T-helper 1 cell treated with Interleukin-12 subunit alpha and Interleukin-12 subunit beta and Interleukin-4 antibody, amounts not matched to agents 30 μg/mL and 1 μg/mL, for 36 hours (primary cell): ENCODE data around the gene FOXJ1.

Experiments used
- H3K27ac Mint-ChIP-seq: one replicate; pipeline ENCODE4 v1.8.0; 2021; ENCODE audit warnings: mild to moderate bottlenecking, mixed read lengths
- H3K27me3 Mint-ChIP-seq: one replicate; pipeline ENCODE4 v1.8.0; 2021; ENCODE audit warnings: low read depth, mixed read lengths
- H3K36me3 Mint-ChIP-seq: one replicate; pipeline ENCODE4 v1.8.0; 2021; ENCODE audit warnings: low read depth, mixed read lengths
- H3K4me1 Mint-ChIP-seq: one replicate; pipeline ENCODE4 v1.8.0; 2021; ENCODE audit warnings: low read depth, mixed read lengths
- H3K4me3 Mint-ChIP-seq: one replicate; pipeline ENCODE4 v1.8.0; 2021; ENCODE audit warnings: mild to moderate bottlenecking, moderate library complexity, mixed read lengths
- H3K9me3 Mint-ChIP-seq: one replicate; pipeline ENCODE4 v1.8.0; 2021; ENCODE audit warnings: mixed read lengths

The FOXJ1 gene

DNA sequence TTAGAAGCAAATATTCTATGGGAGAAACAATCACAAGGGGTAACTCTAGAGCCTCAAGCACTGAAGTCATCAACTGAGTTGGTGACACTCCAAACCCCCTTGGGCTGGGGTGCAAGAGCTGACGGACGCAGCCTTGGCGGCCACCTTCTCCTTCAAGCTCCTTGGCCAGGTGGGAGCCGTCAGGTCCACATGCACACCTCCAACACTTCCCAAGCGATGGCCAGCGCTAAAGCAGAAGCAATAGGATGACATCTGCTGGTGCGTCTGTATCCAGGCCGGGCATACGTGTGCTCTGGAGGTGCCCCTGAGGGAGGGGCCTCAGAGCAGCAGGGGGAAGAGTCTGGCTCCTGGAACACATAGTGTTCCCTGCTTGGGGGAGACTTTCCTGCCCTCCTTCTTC is 12.2 kb upstream of the FOXJ1 start:
- no peak overlapping the region for H3K27ac Mint-ChIP-seq

GRCh38 chr17:76152591-76152990 is 11.5 kb upstream of the FOXJ1 start:
- Mint-ChIP-seq H3K27me3 (no peaks in the 10 kb centered on the region), H3K9me3 (no peaks in the 10 kb centered on the region), H3K27ac (peak overlapping the region; percentile 69), H3K4me1 (peaks cover 24% of the 10 kb centered on the region), H3K4me3 (no peak overlapping the region), H3K36me3 (peaks cover 56% of the 10 kb centered on the region)

More for the DNA sequence above, 12.2 kb upstream of the FOXJ1 start:
- Mint-ChIP-seq H3K4me3 (no peak overlapping the region), H3K4me1 (peaks cover 24% of the 10 kb centered on the region), H3K36me3 (peaks cover 62% of the 10 kb centered on the region), H3K9me3 (no peaks in the 10 kb centered on the region), H3K27me3 (no peaks in the 10 kb centered on the region)

- Mint-ChIP-seq H3K36me3 (peaks cover 56% of the 10 kb centered on the region), H3K4me3 (no peak overlapping the region), H3K4me1 (peaks cover 24% of the 10 kb centered on the region)
Observed at GRCh38 chr17:76151896-76152454, 10.9 kb upstream of the FOXJ1 start.

GRCh38 chr17:76150712-76151622 is 9.9 kb upstream of the FOXJ1 start:
- no peak overlapping the region for H3K4me3 Mint-ChIP-seq
- no peaks in the 10 kb centered on the region for H3K9me3 Mint-ChIP-seq
- no peaks in the 10 kb centered on the region for H3K27me3 Mint-ChIP-seq
- H3K36me3 Mint-ChIP-seq = peaks cover 51% of the 10 kb centered on the region
- no peak overlapping the region for H3K27ac Mint-ChIP-seq
- peaks cover 27% of the 10 kb centered on the region for H3K4me1 Mint-ChIP-seq

More at GRCh38 chr17:76151896-76152454, 10.9 kb upstream of the FOXJ1 start:
- Mint-ChIP-seq H3K27ac (peak overlapping the region; percentile 69), H3K9me3 (no peaks in the 10 kb centered on the region), H3K27me3 (no peaks in the 10 kb centered on the region)

DNA sequence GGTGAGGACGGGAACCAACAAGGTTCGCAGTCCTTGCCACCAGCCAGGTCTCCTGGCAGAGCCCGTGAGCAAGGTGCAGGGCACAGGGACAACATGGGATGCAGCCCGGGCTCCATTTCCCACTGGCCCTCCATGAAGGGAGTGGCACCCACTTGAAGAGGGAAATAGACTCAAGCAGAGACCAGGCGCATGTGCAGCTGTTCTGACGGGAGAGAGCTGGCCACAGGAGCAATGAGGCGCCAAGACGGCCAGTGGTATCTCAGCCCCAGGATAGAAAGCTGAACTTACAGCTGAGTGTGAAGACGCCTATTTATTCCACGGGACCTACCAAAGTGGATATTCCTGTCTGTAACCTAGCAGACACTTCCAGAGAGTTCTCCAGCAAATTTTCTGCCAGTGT is 8.2 kb upstream of the FOXJ1 start:
- Mint-ChIP-seq H3K27me3 (no peaks in the 10 kb centered on the region), H3K27ac (no peak overlapping the region), H3K4me3 (no peak overlapping the region), H3K9me3 (no peaks in the 10 kb centered on the region), H3K36me3 (peaks cover 58% of the 10 kb centered on the region), H3K4me1 (peaks cover 40% of the 10 kb centered on the region)

DNA sequence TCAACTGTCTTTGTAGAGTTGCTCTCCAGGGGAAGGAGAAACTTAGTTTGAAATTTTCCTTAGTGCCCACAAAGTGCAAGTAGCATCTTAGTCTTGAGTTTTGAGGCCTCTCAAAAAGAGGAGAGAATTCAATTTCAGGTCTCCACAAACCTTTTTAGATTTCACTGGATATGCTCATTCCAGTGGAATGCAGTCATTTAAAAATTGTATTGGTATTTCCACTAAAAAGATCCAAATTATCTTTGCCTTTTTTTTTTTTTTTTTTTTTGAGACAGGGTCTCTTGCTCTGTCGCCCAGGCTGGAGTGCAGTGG is 6.9 kb upstream of the FOXJ1 start:
- peaks cover 41% of the 10 kb centered on the region for H3K4me1 Mint-ChIP-seq
- H3K9me3 Mint-ChIP-seq = no peaks in the 10 kb centered on the region
- no peak overlapping the region for H3K4me3 Mint-ChIP-seq
- H3K27me3 Mint-ChIP-seq = no peaks in the 10 kb centered on the region
- no peak overlapping the region for H3K27ac Mint-ChIP-seq
- peaks cover 57% of the 10 kb centered on the region for H3K36me3 Mint-ChIP-seq

GRCh38 chr17:76147211-76148014 is 6.4 kb upstream of the FOXJ1 start:
- Mint-ChIP-seq H3K4me1 (peaks cover 45% of the 10 kb centered on the region), H3K36me3 (peaks cover 55% of the 10 kb centered on the region)

GRCh38 chr17:76146053-76146851 is 5.2 kb upstream of the FOXJ1 start:
- Mint-ChIP-seq H3K36me3 (peaks cover 44% of the 10 kb centered on the region), H3K4me1 (peaks cover 39% of the 10 kb centered on the region), H3K9me3 (no peaks in the 10 kb centered on the region), H3K4me3 (peak overlapping the region; percentile 39), H3K27ac (peak overlapping the region; percentile 91), H3K27me3 (no peaks in the 10 kb centered on the region)

More at GRCh38 chr17:76147211-76148014, 6.4 kb upstream of the FOXJ1 start:
- Mint-ChIP-seq H3K4me3 (no peak overlapping the region), H3K27me3 (no peaks in the 10 kb centered on the region), H3K9me3 (no peaks in the 10 kb centered on the region), H3K27ac (peak overlapping the region; percentile 26)

DNA sequence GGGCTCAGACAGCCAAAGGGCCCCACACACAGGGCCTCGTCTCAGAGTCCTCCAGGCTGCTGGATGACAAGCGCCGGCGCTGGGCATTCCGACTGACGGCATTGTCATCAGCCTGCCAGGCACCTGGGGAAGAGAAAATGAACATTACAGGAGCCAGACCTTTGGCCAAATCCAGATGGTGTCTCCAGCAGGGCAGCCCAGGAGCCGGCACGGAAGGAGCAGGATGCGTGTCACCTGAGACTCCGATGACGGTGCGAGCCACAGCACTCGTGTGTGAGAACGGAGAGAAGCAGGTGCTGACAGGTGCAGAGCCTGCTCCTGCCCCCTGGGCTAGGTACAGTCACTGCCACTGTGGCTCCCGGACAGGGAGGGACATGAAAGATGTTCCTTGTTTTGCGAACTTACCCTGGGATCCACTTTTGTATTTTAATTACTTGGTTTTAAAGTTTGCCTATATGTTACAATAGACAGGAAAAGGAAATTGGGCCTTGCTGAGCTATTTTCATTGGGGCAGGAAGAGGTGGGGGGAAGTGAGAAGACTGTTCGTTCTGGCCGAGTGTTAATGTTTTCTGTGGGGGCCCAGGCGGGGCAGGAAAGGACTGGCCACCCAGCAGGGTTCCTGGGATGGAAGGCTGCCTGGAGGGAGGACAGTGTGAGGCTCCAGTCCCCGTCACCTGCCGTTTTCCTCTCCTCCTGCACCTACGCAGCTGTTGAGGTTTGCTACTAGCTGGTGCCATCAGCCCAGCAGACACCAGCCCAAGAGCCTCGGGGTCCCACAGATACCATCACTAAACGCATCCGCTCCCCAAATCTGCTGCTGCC is 4.4 kb upstream of the FOXJ1 start:
- Mint-ChIP-seq H3K36me3 (peaks cover 39% of the 10 kb centered on the region), H3K27me3 (peaks cover 3% of the 10 kb centered on the region), H3K27ac (peak overlapping the region; percentile 91), H3K4me3 (peak overlapping the region; percentile 39), H3K4me1 (peaks cover 39% of the 10 kb centered on the region), H3K9me3 (no peaks in the 10 kb centered on the region)

DNA sequence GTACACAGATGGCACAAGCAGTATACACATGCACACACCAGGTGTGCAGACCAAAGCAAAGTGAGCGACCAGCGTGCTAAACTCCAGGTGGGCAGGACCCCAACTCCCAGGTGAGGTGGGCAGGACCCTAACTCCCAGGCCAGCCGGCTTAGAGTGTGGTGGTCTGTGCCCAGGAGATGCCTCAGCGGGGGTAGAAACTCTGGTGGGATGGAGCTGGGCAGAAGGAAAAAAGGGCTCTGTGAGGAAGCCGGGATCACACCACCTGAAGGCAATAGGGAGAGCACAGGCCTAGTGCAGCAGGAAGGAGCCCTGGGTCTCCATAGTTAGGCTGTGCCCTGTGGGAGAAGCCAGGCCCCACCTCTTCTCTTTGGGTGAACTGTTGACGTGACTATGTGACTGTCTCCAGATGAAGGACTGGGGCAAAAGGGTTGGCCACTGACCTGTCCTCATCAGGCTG is 1.6 kb upstream of the FOXJ1 start:
- Mint-ChIP-seq H3K4me3 (peak overlapping the region; percentile 55), H3K27ac (peak overlapping the region; percentile 87), H3K4me1 (peaks cover 41% of the 10 kb centered on the region), H3K9me3 (no peaks in the 10 kb centered on the region), H3K27me3 (peaks cover 16% of the 10 kb centered on the region), H3K36me3 (peaks cover 26% of the 10 kb centered on the region)

GRCh38 chr17:76142039-76142584 is 1.1 kb upstream of the FOXJ1 start:
- no peaks in the 10 kb centered on the region for H3K9me3 Mint-ChIP-seq
- H3K27ac Mint-ChIP-seq = peak overlapping the region; percentile 87
- H3K36me3 Mint-ChIP-seq = peaks cover 22% of the 10 kb centered on the region
- peaks cover 16% of the 10 kb centered on the region for H3K27me3 Mint-ChIP-seq
- peak overlapping the region; percentile 65 for H3K4me3 Mint-ChIP-seq
- peaks cover 41% of the 10 kb centered on the region for H3K4me1 Mint-ChIP-seq

DNA sequence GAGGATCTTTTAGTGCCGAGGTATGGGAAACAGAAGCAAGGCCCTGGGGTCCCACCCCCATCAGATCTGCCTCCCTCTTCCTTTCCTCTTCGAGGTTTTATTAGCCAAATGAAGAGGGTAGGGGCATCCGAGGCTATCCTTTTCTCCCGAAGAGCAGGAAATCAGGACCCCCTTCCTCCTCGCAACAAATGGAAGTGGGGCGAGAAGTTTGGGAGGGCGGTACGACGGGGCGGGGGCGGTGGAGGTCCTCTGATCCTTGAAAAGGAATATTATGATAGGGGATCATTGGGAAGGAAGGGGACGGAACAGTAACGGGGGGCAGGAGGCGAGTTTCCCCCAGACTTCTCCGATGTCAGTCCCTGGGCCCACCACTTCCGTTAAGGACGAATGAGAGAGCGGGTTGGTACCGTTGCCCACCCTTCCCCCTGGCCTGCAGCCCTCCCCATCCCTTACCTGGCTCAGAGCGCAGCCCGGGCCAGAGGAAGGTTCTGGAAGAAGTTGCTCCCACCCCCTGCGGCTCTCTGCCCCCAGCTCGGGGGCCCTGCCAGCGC is 309 bp downstream of the FOXJ1 start:
- peaks cover 16% of the 10 kb centered on the region for H3K27me3 Mint-ChIP-seq
- H3K4me1 Mint-ChIP-seq = peaks cover 37% of the 10 kb centered on the region
- H3K4me3 Mint-ChIP-seq = peak overlapping the region; percentile 14
- peaks cover 18% of the 10 kb centered on the region for H3K36me3 Mint-ChIP-seq
- no peaks in the 10 kb centered on the region for H3K9me3 Mint-ChIP-seq
- H3K27ac Mint-ChIP-seq = no peak overlapping the region
